HG02981 (cell line): ENCODE data around the gene PGM2.

Source experiments
- ATAC-seq: cut with Tn5 transposase; IDR thresholded peaks from one replicate; pipeline ENCODE4 v1.9.1; 2021; ENCODE audit warnings: mild to moderate bottlenecking, moderate library complexity; ENCODE audit not compliant: unreplicated experiment

Gene PGM2

DNA sequence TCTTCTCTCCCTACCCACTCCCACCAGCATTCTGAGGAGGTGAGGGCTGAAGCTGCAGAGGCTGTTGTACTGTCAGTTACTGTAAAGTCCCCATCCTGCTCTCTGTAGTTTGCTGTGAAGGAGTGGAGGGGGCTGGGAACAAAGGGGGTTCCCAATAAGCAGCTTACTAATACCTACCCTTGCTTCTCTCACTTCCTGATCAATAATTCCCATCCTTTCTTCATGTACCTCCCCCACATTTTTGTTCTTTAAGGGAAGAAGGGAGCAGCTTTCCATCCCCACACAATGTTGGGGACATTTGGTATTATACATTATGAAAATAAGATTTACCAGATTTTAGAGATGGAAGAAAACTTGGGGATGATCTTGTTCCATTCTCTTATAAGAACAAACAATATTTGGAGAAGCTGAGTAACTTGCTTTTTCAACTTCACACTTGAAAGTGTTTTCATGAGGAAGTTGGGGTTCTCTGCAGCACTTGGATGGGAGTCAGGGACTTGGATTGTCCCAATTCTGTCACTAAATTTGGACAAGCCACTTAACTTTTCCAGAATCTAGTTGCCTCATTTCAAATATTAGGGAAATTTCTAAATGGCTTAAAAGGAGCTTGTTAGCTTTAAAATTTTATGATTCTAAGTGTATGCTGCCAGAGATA, 69.8 kb downstream of the PGM2 start:
- ATAC-seq, result no peak

DNA sequence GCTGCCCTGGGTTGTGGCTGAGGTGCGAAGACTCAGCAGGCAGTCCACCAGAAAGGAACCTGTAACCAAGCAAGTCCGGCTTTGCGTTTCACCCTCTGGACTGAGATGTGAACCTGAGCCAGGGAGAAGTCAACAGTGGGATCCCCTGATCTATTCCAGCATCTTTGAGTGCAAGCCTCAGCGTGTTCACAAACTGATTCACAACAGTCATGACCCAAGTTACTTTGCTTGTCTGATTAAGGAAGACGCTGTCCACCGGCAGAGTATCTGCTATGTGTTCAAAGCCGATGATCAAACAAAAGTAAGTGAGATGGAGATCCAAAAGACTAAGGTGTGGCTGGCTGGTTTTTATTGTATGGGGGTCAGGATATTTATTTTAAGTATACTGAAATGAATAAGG, 75.7 kb downstream of the PGM2 start:
- ATAC-seq, result no peak

DNA sequence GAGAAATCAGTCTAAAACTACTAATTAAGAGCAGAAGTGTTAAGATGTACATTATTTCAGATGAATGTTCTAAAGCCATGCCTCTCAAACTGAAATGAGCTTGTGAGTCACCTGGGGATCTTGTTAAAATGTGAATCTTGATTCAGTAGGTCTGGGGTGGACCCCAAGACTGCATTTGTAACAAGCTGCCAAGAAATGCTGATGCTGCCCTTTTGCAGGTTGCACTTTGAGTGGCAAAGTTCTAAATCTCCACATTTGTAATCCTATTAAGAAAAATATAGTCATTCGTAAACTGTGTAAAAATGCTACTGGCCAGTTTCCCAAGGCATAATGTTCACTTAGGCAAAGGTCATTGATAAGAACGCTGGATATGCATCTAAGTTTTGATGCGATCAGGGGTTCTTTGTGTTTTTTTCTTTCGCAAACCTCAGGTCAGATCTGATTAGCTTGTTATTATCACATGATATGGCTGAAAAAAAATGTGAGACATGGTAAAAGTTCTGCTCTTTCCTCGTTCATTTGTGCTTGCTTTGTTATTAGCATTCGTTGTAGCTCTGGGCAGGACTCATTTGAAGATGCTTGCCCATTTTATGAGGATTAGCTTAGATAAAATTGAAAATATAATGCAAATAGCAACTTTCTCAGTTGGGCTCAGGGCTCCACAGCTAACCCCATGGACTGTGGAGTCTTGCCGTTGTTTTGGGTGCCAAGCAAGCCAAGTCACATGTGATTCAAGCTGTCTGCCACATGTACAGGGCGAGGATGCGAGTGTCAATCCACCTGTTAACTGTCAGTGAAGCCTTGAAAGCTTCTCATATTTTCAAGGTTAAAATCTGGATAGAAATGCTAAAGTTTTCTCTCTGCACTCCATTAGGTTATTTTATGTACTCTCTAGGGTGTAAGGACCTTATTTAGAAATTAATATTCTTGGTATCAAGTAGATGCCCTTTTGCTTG, 76.5 kb downstream of the PGM2 start:
- no peak for ATAC-seq

DNA sequence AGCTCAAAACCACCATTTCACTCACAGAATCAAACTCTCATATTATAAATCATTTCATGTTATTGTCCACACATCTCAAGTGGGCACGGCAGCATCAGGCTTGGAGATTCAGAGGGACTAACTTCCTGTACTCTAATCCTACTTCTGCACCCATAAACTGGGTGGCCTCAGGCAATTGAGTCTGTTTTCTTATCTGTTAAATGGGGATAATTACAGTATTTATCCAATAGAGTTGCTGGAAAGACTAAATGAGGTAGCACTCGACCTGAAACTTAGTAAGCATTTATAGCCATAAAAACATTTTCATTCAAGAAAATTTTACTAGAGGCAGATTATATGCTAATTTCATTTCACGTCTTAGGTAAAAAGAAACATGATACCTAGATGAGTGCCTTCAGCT, 77.4 kb downstream of the PGM2 start:
- no peak for ATAC-seq

DNA sequence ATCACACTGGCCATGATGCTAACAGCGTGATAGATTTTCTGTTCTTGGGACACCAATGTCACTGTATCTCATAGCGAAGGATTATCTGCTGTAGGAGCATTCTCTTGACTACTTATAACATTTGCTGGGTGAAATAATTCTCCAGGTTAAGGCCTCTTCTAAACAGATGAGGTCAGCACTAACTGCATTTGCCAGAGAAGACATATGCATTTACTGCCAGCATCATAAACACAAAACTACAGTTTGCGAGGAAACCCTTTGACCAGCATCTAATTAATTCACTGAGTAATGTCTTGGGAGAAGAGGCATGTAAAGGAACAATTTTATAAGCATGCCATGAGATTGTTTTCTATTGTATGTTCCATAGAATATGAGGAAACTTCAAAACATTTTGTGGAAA, 78.3 kb downstream of the PGM2 start:
- ATAC-seq, result no peak

DNA sequence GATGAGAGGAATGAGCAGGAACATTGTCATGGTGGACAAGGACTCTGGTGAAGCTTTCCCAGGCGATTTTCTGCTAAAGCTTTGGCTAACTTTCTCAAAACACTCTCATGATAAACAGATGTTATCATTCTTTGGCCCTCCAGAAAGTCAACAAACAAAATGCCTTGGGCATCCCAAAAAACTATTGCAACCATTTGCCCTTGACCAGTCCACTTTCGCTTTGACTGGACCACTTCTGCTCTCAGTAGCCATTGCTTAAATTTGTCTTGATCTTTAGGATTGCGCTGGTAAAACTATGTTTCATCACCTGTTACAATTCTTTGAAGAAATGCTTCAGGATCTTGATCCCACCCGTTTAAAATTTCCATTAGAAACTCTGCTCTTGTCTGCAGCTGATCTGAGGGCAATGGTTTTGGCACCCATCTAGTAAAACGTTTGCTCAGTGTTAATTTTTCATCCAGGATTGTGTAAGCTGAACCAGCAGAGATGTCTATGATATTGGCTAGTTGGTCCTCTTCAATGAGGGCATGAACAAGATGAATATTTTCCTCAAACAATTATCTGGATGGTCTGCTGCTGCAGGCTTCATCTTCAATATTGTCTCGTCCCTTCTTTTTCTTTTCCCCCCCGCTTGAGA, 79.2 kb downstream of the PGM2 start:
- ATAC-seq, result no peak

DNA sequence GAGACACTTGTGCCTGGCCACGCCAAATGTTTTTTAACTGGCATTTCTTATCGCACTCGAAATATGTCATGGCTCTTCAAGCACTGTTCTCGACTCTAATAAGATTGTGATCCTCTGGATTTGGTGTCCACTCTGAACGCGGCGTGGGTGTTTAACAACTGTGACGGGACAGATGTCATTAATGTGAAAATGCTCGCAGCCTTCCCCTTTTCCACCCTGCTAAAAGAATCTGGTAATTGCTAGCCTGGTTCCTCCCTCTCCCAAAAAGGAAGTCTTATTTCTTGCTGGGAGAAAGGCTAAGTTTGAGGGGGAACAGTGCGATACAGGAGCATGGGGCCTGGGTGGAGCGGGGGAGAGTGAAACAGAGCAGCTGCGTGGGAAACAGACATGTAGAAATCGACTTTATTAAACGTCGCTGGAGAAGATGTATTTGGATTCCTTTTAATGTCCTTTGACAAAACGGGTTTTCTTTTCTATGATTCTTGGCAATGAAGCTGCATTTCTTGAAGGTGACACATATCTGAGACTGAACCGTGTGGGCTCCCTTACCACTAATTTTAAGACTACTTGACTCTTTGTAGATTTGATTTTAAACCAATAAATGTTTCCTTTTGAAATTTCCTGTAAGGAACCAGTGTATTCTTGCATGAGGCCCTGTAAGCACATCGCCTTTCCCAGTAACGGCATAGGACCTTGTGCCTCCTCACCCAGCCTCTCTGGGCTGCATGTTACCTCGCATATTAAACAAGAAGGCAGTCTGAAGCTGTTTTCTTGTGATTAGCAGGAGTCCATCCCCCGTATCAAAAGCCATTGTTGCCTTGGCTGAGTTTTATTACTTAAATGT, 82.2 kb downstream of the PGM2 start:
- no peak for ATAC-seq

DNA sequence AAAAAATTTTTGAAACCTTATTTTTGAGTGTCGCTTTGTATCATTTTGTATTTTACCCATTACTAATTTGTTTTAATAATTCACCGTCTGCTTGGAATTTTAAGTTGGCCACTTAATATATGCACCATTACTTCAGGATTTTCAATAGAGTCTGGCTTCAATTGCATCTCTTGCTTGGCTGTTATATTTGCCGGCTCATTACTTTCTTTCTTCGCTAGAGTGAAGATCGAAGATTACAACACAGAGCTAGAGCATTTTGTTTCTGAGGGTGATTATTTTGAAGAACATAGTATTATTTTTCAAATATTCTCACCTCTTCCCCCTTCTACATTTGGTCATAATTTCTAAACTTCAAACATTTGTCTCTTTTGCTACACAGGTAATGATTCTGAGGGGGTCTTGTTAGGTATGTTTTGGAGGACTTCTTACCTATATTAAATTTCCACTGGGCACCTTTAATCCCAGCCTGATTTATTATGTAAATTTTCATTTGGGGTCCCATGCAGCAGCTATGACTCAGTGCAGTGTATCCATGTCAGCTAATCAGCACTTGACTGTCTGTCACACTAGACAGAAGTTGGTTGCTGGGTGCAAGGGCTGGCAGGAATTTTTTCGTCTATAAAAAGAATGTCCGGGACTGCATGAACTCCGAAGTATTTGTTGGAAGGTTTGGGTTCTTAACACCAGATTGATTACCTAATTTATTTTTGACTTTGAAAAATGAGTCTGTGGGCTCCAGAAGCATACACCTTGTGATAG, 83.0 kb downstream of the PGM2 start:
- no peak for ATAC-seq

DNA sequence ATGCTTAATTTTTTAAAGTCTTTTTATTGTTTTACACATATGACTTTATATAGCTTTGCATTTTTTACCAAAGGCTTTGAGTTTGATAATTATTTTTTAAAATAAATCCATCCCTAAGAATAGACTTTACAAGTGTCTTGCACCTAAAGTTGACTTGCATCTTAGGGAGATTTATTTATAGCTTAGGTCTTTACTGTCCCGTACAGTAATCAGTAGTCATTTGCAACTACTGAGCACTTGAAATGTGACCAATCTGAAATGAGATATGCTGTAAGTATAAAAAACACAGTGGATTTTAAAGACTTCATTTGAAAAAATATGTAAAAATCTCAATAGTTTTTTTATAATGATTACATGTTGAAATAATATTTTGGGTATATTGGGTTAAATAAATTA, 83.6 kb downstream of the PGM2 start:
- no peak for ATAC-seq
